Hindlimb muscle (tissue), 1 donor: Measurements from ENCODE around the gene MAP6. TPM values are rescaled to one million over a fixed set of nuclear protein-coding genes. Genes with fewer than 3 reads are reported as not detected.
A peak's percentile ranks its signal among the peaks of the same experiment; 100 is the strongest.
"Not testable (repeated sequence)": the region's sequence is repeated elsewhere in the genome, so short reads cannot be mapped to it uniquely, and the experiment has no call there.

Experiments used
- DNase-seq: peaks from one replicate; pipeline ENCODE4 v3.0.0-alpha.2; 2013
- polyA plus RNA-seq: library from polyadenylated mRNA; unstranded; fragments of 120-200 nt; gene quantifications from one replicate; pipeline ENCODE4 v1.2.1, GENCODE V29; 2013; ENCODE audit not compliant: insufficient read length

The MAP6 gene
- polyA plus RNA-seq: 15.6 TPM

- DNase-seq: peak; percentile 26
Measured at GRCh38 chr11:75668451-75669297, at the start of gene MAP6. Gene MAP6 (minus strand): TSS chr11:75669038. CDS start chr11:75668369, 669 bp downstream.

- DNase-seq: no peak
Measured at GRCh38 chr11:75717608-75718418, 49.0 kb upstream of the MAP6 start, which contains the start of gene MOGAT2. Gene MOGAT2 (plus strand): TSS chr11:75717838. CDS start chr11:75717889, 51 bp downstream.

GRCh38 chr11:75716659-75717058 lies 47.8 kb upstream of the MAP6 start:
- no peak for DNase-seq

GRCh38 chr11:75715688-75716087 lies 46.9 kb upstream of the MAP6 start:
- no peak for DNase-seq

GRCh38 chr11:75714211-75714610 lies 45.4 kb upstream of the MAP6 start:
- no peak for DNase-seq

- DNase-seq: peak; percentile 55
Measured at GRCh38 chr11:75706260-75706729, 37.5 kb upstream of the MAP6 start.

GRCh38 chr11:75705541-75705940 lies 36.7 kb upstream of the MAP6 start:
- DNase-seq: no peak

- no peak for DNase-seq
Measured at GRCh38 chr11:75703695-75704237, 34.9 kb upstream of the MAP6 start.

GRCh38 chr11:75700940-75701339 lies 32.1 kb upstream of the MAP6 start:
- no peak for DNase-seq

- no peak for DNase-seq
Measured at GRCh38 chr11:75697906-75698581, 29.2 kb upstream of the MAP6 start.

- no peak for DNase-seq
Measured at GRCh38 chr11:75691804-75692203, 23.0 kb upstream of the MAP6 start.

GRCh38 chr11:75689863-75690609 lies 21.2 kb upstream of the MAP6 start:
- DNase-seq: no peak

- not testable (repeated sequence) for DNase-seq
Measured at GRCh38 chr11:75683856-75684255, 15.0 kb upstream of the MAP6 start.

- no peak for DNase-seq
Measured at GRCh38 chr11:75679566-75679965, 10.7 kb upstream of the MAP6 start.

GRCh38 chr11:75678620-75679259 lies 9.9 kb upstream of the MAP6 start:
- no peak for DNase-seq

GRCh38 chr11:75677909-75678308 lies 9.1 kb upstream of the MAP6 start:
- no peak for DNase-seq

- no peak for DNase-seq
Measured at GRCh38 chr11:75677275-75677674, 8.4 kb upstream of the MAP6 start.

GRCh38 chr11:75673977-75674582 lies 5.2 kb upstream of the MAP6 start:
- no peak for DNase-seq

GRCh38 chr11:75667831-75668450 lies 897 bp downstream of the MAP6 start:
- peak; percentile 62 for DNase-seq

- DNase-seq: no peak
Measured at GRCh38 chr11:75667255-75667830, 1.5 kb downstream of the MAP6 start.
